Esophagus (tissue), 2 donors: ENCODE measurements around the gene EPB41L4A. TPM values are rescaled to one million over a fixed set of nuclear protein-coding genes. Genes with fewer than 3 reads are reported as not detected.

Experiments
- H3K27ac ChIP-seq, 2 donors: one replicate each; pipeline ENCODE4 v1.5.1; 2013; ENCODE audit warnings: low read depth in 2 of 2, mild to moderate bottlenecking in 2 of 2, inconsistent platforms in 1 of 2, low read length in 1 of 2, moderate library complexity in 1 of 2
- H3K27me3 ChIP-seq, 2 donors: one replicate each; pipeline ENCODE4 v1.6.1; 2013; ENCODE audit warnings: low read length in 2 of 2, control low read depth in 1 of 2, mild to moderate bottlenecking in 1 of 2; ENCODE audit not compliant: insufficient read depth in 2 of 2, control insufficient read depth in 1 of 2
- H3K36me3 ChIP-seq, 2 donors: one replicate each; pipeline ENCODE4 v1.6.1; 2013; ENCODE audit warnings: low read length in 1 of 2; ENCODE audit not compliant: control insufficient read depth in 2 of 2, insufficient read depth in 2 of 2
- H3K4me1 ChIP-seq, 2 donors: one replicate each; pipeline ENCODE4 v1.6.1; 2013; ENCODE audit warnings: low read length in 1 of 2; ENCODE audit not compliant: control insufficient read depth in 2 of 2, insufficient read depth in 2 of 2
- H3K4me3 ChIP-seq, 2 donors: one replicate each; pipeline ENCODE4 v1.5.1; 2013; ENCODE audit warnings: low read length in 2 of 2, mild to moderate bottlenecking in 2 of 2, low read depth in 1 of 2, moderate library complexity in 1 of 2
- H3K9me3 ChIP-seq, 2 donors: one replicate each; pipeline ENCODE4 v1.6.1; 2013; ENCODE audit warnings: mild to moderate bottlenecking in 2 of 2, low read depth in 1 of 2, low read length in 1 of 2, moderate library complexity in 1 of 2; ENCODE audit not compliant: control insufficient read depth in 2 of 2, insufficient read depth in 1 of 2
- WGBS, 2 donors: extraction: QIAGEN DNeasy Blood & Tissue Kit; methylation state at CpG; one replicate each; pipeline ENCODE4 v1.1.7; 2013; 5-methylcytosine and 5-hydroxymethylcytosine counted together
- polyA plus RNA-seq, 2 donors: library from polyadenylated mRNA; stranded (reverse); fragments of 200-250 nt; gene quantifications; one replicate each; pipeline ENCODE4 v1.2.3, GENCODE V29; 2013
- donor health status: healthy with polysubstance abuse.
- donor health status: Bipolar disorder and iron deficiency.

The EPB41L4A gene
- polyA plus RNA-seq, 2 donors, result 9.6 to 11.8 TPM

GRCh38 chr5:112200131-112200530, 218.9 kb downstream of the EPB41L4A start:
- H3K4me3 ChIP-seq, result no peak overlapping the region
- 75 to 85% methylated on average over 3 of the region's 3 CpGs for WGBS, 2 donors
- H3K9me3 ChIP-seq, result no peaks in the 10 kb centered on the region
- H3K27me3 ChIP-seq, result no peaks in the 10 kb centered on the region
- H3K36me3 ChIP-seq, result peaks cover 3 to 11% of the 10 kb centered on the region in 2 donors
- no peaks in the 10 kb centered on the region for H3K4me1 ChIP-seq
- no peak overlapping the region for H3K27ac ChIP-seq

- Histone ChIP-seq H3K4me3 (no peak overlapping the region), H3K27me3 (no peaks in the 10 kb centered on the region), H3K36me3 (peaks cover 0 to 11% of the 10 kb centered on the region in 2 donors), H3K9me3 (no peaks in the 10 kb centered on the region), H3K27ac (no peak overlapping the region), H3K4me1 (no peaks in the 10 kb centered on the region)
- WGBS, 2 donors, result 45 to 49% methylated on average over 3 of the region's 3 CpGs
These were observed 222.5 kb downstream of the EPB41L4A start for GRCh38 chr5:112196584-112196983.

- WGBS, 2 donors, result 84 to 86% methylated on average over 4 of the region's 4 CpGs
- Histone ChIP-seq H3K27me3 (no peaks in the 10 kb centered on the region), H3K4me3 (no peak overlapping the region), H3K4me1 (no peaks in the 10 kb centered on the region), H3K9me3 (no peaks in the 10 kb centered on the region), H3K36me3 (peaks cover 0 to 8% of the 10 kb centered on the region in 2 donors), H3K27ac (no peak overlapping the region)
These were observed 223.2 kb downstream of the EPB41L4A start for GRCh38 chr5:112195924-112196323.

- WGBS, 2 donors, result 95 to 96% methylated on average over 3 of the region's 3 CpGs
These were observed 226.2 kb downstream of the EPB41L4A start for GRCh38 chr5:112192866-112193265.

GRCh38 chr5:112192072-112192471, 227.0 kb downstream of the EPB41L4A start:
- Histone ChIP-seq H3K9me3 (no peaks in the 10 kb centered on the region), H3K36me3 (peaks cover 2 to 8% of the 10 kb centered on the region in 2 donors), H3K27ac (no peak overlapping the region), H3K27me3 (no peaks in the 10 kb centered on the region), H3K4me3 (no peak overlapping the region), H3K4me1 (no peaks in the 10 kb centered on the region)
- WGBS, 2 donors, result 88 to 93% methylated on average over 4 of the region's 4 CpGs

More at GRCh38 chr5:112192866-112193265, 226.2 kb downstream of the EPB41L4A start:
- Histone ChIP-seq H3K4me3 (no peak overlapping the region), H3K9me3 (no peaks in the 10 kb centered on the region), H3K27me3 (no peaks in the 10 kb centered on the region), H3K36me3 (peaks cover 2 to 8% of the 10 kb centered on the region in 2 donors), H3K4me1 (no peaks in the 10 kb centered on the region), H3K27ac (no peak overlapping the region)

- peaks cover 0 to 3% of the 10 kb centered on the region in 2 donors for H3K4me1 ChIP-seq
- H3K27me3 ChIP-seq, result no peaks in the 10 kb centered on the region
- H3K27ac ChIP-seq, result no peak overlapping the region
- peaks cover 2 to 5% of the 10 kb centered on the region in 2 donors for H3K36me3 ChIP-seq
- no peak overlapping the region for H3K4me3 ChIP-seq
- H3K9me3 ChIP-seq, result no peaks in the 10 kb centered on the region
- 56 to 58% methylated on average over 4 of the region's 4 CpGs for WGBS, 2 donors
These were observed 229.7 kb downstream of the EPB41L4A start for GRCh38 chr5:112189391-112189790.

- H3K36me3 ChIP-seq, result peaks cover 0 to 2% of the 10 kb centered on the region in 2 donors
- no peaks in the 10 kb centered on the region for H3K9me3 ChIP-seq
- no peaks in the 10 kb centered on the region for H3K27me3 ChIP-seq
- no peak overlapping the region for H3K4me3 ChIP-seq
- 68 to 74% methylated on average over 4 of the region's 4 CpGs for WGBS, 2 donors
- H3K27ac ChIP-seq, result no peak overlapping the region
- peaks cover 0 to 3% of the 10 kb centered on the region in 2 donors for H3K4me1 ChIP-seq
These were observed 232.6 kb downstream of the EPB41L4A start for GRCh38 chr5:112186401-112186990.

- no peaks in the 10 kb centered on the region for H3K9me3 ChIP-seq
- 86 to 90% methylated on average over 8 of the region's 8 CpGs for WGBS, 2 donors
- no peak overlapping the region for H3K4me3 ChIP-seq
- H3K27me3 ChIP-seq, result no peaks in the 10 kb centered on the region
- no peak overlapping the region for H3K27ac ChIP-seq
- H3K4me1 ChIP-seq, result peaks cover 0 to 3% of the 10 kb centered on the region in 2 donors
- H3K36me3 ChIP-seq, result no peaks in the 10 kb centered on the region
These were observed 235.2 kb downstream of the EPB41L4A start for GRCh38 chr5:112183874-112184273.

- Histone ChIP-seq H3K9me3 (no peaks in the 10 kb centered on the region), H3K4me1 (peaks cover 0 to 3% of the 10 kb centered on the region in 2 donors), H3K4me3 (no peak overlapping the region), H3K36me3 (no peaks in the 10 kb centered on the region), H3K27ac (no peak overlapping the region), H3K27me3 (no peaks in the 10 kb centered on the region)
- WGBS, 2 donors, result 29 to 32% methylated on average over 8 of the region's 8 CpGs
These were observed 235.9 kb downstream of the EPB41L4A start for GRCh38 chr5:112183103-112183711.

GRCh38 chr5:112179290-112179689, 239.8 kb downstream of the EPB41L4A start:
- 67 to 75% methylated on average over 1 of the region's 1 CpG for WGBS, 2 donors
- Histone ChIP-seq H3K27ac (no peak overlapping the region), H3K36me3 (no peaks in the 10 kb centered on the region), H3K4me1 (no peaks in the 10 kb centered on the region), H3K27me3 (no peaks in the 10 kb centered on the region), H3K4me3 (no peak overlapping the region), H3K9me3 (no peaks in the 10 kb centered on the region)
